Thymus (tissue), 11 donors: ENCODE results near the gene STK24. TPM values are rescaled to one million over a fixed set of nuclear protein-coding genes. Genes with fewer than 3 reads are reported as not detected.
A peak's percentile ranks its signal among the peaks of the same experiment; 100 is the strongest.

ENCODE experiments used
- DNase-seq, 9 donors: peaks; one replicate each; pipeline ENCODE4 v3.0.0-alpha.2; 2013; ENCODE audit warnings: low spot score in 9 of 9, low read depth in 6 of 9, missing footprints in 1 of 9
- H3K27ac ChIP-seq, 2 donors: one replicate each; pipeline ENCODE4 v1.5.1; 2013; ENCODE audit warnings: control low read depth in 1 of 2, low read depth in 1 of 2, low read length in 1 of 2, mild to moderate bottlenecking in 1 of 2, moderate library complexity in 1 of 2
- H3K27me3 ChIP-seq, 2 donors: one replicate each; pipeline ENCODE4 v1.5.1; 2013; ENCODE audit warnings: low read length in 1 of 2; ENCODE audit not compliant: control insufficient read depth in 2 of 2, insufficient read depth in 1 of 2
- H3K36me3 ChIP-seq, 2 donors: one replicate each; pipeline ENCODE4 v1.5.1; 2013; ENCODE audit warnings: low read length in 1 of 2, mild to moderate bottlenecking in 1 of 2, moderate library complexity in 1 of 2; ENCODE audit not compliant: control insufficient read depth in 2 of 2, insufficient read depth in 2 of 2
- H3K4me1 ChIP-seq, 2 donors: one replicate each; pipeline ENCODE4 v1.5.1; 2013; ENCODE audit warnings: low read length in 2 of 2; ENCODE audit not compliant: control insufficient read depth in 2 of 2, insufficient read depth in 2 of 2
- H3K4me3 ChIP-seq, 2 donors: one replicate each; pipeline ENCODE4 v1.5.1; 2013; ENCODE audit warnings: low read length in 2 of 2, control low read depth in 1 of 2, mild to moderate bottlenecking in 1 of 2
- H3K9me3 ChIP-seq, 2 donors: one replicate each; pipeline ENCODE4 v1.5.1; 2013; ENCODE audit warnings: low read length in 1 of 2, mild to moderate bottlenecking in 1 of 2; ENCODE audit not compliant: control insufficient read depth in 2 of 2, insufficient read depth in 1 of 2
- WGBS: extraction: QIAGEN DNeasy Blood & Tissue Kit; methylation state at CpG from one replicate; pipeline ENCODE4 v1.1.7; 2013; 5-methylcytosine and 5-hydroxymethylcytosine counted together
- polyA plus RNA-seq: library from polyadenylated mRNA; stranded (reverse); fragments of 200-250 nt; gene quantifications from one replicate; pipeline ENCODE4 v1.2.3, GENCODE V29; 2013
- total RNA-seq: library from RNA; stranded (reverse); fragments of 120-200 nt; gene quantifications from one replicate; pipeline ENCODE4 v1.2.4, GENCODE V29; 2013
- donor health status: healthy.

The STK24 gene
- total and polyA plus RNA-seq, 2 donors, result 52.7 to 62.4 TPM

DNA sequence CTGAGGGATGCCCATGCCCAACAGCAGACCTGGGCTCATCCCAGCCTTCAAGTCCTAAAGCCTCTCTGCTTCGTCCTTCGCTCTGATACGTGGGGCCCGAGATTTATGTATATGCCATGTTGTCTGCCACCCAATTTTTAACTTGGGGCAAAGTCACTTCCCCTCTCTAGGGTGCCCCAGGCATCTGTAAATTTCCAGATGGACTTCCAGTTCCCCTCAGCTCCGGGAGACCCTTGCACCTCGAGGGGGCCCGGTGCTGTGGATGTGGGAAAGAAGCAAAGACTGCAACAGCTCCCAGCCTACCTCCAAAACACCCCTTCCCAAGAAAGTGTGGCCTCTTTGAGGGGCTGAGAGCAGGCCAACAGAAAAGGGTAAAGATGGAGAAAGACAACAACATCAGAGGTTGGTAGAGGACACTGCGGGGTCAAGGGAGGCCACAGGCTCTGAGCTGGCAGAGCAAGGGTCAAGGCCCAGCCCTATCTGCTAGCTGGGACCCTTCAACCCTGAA, 97.4 kb downstream of the STK24 start:
- Histone ChIP-seq H3K36me3 (peaks cover 14 to 19% of the 10 kb centered on the region in 2 donors), H3K4me1 (peaks cover 26 to 65% of the 10 kb centered on the region in 2 donors), H3K4me3 (no peak overlapping the region), H3K27me3 (no peaks in the 10 kb centered on the region), H3K9me3 (no peaks in the 10 kb centered on the region), H3K27ac (no peak overlapping the region)
- 92% methylated on average over 8 of the region's 8 CpGs for WGBS
- no peak for DNase-seq

DNA sequence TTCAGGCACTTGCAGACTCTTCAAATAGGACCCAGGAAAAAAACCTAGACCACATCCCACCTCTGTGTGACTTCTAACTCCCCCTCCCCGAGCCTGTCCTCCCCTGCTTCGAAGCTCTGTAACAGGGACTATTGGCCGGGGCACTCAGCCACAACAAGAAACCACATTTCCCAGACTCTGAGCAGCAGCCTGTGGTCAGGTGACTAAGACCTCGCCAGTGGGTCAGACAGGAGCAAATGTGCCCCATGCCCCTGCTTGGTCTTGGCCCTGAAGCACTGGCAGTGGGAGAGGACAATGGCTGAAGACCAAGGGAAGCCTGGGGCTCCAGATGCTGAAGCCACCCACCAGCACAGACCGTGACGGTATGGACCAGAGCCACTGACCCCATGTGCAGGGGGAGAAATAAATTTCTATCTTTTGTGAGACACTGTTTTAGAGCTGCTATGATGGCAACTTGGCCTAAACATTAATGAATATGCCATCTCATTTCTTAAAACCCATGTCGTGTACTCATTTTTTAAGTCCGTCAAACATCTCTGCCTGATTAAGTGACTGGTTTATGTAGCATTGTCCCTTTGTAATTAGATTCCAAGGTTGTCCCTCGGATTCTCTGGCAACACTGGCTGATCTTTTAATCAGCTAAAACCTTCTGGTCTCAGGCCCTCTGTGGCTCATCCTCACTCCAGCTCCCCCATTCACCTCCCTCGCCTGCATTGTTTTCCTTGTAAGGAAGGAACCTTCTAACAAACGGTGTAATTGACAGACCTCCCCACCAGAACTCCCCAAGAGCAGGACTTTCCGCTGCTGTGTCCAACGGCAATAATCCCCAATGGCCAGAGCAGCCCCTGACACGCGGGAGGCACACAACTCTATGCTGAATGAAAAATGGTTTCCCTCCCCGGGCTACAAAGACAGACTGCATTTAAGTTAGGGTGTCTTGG, 98.4 kb downstream of the STK24 start:
- Histone ChIP-seq H3K27ac (no peak overlapping the region), H3K27me3 (no peaks in the 10 kb centered on the region), H3K36me3 (peaks cover 24 to 30% of the 10 kb centered on the region in 2 donors), H3K9me3 (no peaks in the 10 kb centered on the region), H3K4me1 (peaks cover 22 to 57% of the 10 kb centered on the region in 2 donors), H3K4me3 (no peak overlapping the region)
- no peak for DNase-seq
- WGBS, result 81% methylated on average over 16 of the region's 16 CpGs

DNA sequence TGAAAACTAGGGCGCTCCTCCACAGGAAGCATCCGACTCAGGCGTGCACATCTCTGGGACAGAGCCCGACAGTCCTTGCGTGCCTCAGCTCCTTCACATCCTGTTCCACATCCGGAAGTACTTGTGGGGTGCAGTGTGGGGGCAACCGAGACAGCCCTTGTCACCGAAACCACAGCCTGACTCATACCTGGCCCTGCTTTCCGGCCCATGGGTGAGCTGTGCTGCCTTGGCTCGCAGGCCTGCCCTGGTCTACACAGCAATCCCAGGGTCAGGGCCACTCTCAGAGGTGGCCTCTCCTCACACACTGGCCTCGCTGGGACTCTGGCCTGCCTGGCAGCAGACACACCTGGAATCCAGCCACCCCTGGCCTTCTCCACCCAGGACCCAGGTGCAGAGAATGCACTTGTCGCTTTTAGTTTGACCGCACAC, 100.4 kb downstream of the STK24 start:
- Histone ChIP-seq H3K27ac (peak overlapping the region; percentile 81 to 84), H3K27me3 (no peaks in the 10 kb centered on the region), H3K36me3 (peaks cover 36 to 39% of the 10 kb centered on the region in 2 donors), H3K4me1 (peaks cover 22 to 41% of the 10 kb centered on the region in 2 donors), H3K9me3 (no peaks in the 10 kb centered on the region), H3K4me3 (peak overlapping the region; percentile 2 to 19)
- 20% methylated on average over 13 of the region's 13 CpGs for WGBS
- peak; percentile 66 to 92 (median 75) for DNase-seq

DNA sequence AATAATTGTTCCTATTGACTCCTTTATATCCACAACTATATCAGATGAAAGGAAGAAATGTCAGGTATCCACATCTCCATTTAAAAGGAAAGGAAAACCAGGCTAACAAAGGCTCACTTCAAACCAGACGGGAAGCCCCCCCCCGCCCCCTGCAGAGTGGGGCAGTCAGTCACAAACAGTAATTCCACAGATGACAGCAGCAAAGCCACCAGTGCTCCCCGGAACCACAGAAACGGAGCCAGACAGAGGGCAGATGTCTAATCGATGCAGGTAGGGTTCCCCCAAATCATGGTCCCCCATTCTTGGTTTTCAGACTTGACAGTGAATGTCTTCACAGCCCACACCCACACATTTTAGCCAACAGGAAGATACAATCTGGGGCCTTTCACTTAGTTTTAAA, 100.8 kb downstream of the STK24 start:
- Histone ChIP-seq H3K27me3 (no peaks in the 10 kb centered on the region), H3K4me3 (peak overlapping the region in 1 of 2 donors; percentile 2), H3K9me3 (no peaks in the 10 kb centered on the region), H3K36me3 (peaks cover 38% of the 10 kb centered on the region in 2 donors), H3K4me1 (peaks cover 22 to 36% of the 10 kb centered on the region in 2 donors), H3K27ac (peak overlapping the region; percentile 25 to 84)
- 11% methylated on average over 5 of the region's 5 CpGs for WGBS
- DNase-seq, result no peak

DNA sequence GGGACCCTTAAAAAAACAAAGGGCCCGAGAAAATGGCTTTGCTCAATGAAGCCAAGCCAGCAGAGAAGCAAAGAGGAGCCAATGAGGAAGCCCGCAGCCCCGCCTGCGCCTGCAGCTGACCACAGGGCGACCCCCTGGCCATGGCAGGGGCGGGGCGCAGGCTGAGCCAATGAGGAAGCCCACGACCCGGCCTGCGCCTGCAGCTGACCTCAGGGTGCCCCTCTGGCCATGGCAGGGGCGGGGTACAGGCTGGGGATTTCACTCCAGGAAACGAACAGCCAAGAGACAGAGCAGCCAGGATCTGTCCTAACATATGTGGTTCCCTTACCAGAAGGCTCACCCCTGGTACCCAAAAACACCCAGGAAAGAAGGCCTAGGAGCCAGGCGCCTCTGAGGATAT, 101.4 kb downstream of the STK24 start:
- Histone ChIP-seq H3K9me3 (no peaks in the 10 kb centered on the region), H3K4me1 (peaks cover 22 to 30% of the 10 kb centered on the region in 2 donors), H3K27ac (no peak overlapping the region), H3K4me3 (no peak overlapping the region), H3K27me3 (no peaks in the 10 kb centered on the region), H3K36me3 (peaks cover 37 to 42% of the 10 kb centered on the region in 2 donors)
- WGBS, result 91% methylated on average over 13 of the region's 13 CpGs
- DNase-seq, result no peak

DNA sequence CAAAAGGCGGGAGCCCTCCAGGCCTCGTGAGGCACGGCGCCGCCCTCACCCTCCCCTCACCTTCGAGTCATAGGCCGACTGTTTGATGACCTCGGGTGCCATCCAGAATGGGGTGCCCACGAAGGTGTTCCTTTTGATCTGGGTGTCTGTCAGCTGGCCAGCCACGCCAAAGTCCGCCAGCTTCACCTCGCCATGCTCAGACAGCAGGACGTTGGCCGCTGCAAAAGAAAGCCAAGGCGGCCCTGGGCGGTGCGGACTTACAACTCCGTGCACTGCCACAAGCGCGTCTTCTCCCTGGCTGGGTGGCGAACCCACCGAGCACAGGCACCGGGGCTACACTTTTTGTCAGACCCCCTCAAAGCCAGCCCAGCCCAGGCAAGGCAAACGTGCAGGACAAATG, 102.1 kb downstream of the STK24 start:
- Histone ChIP-seq H3K27ac (peak overlapping the region in 1 of 2 donors; percentile 15), H3K27me3 (no peaks in the 10 kb centered on the region), H3K36me3 (peaks cover 42% of the 10 kb centered on the region in 2 donors), H3K4me3 (no peak overlapping the region), H3K4me1 (peaks cover 22 to 30% of the 10 kb centered on the region in 2 donors), H3K9me3 (no peaks in the 10 kb centered on the region)
- no peak for DNase-seq
- 94% methylated on average over 24 of the region's 24 CpGs for WGBS

DNA sequence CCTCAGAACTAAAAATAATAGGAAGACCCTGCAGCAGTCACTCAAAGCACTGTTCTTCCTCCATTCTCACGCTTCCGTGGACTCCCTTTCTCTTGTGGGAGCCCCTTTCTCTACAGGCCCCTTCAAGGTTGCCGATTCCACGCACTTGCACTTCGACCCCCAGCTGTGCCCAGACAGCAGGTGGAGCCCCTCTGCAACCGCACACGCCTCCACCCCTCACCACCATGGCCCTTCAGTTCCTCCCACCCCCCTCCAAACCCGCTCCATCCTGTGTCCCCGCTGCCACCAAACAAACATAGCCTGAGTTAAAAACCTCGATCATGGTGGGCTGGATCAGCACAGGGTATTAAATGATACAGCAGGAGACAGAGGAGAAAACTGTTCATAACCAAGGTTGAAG, 102.6 kb downstream of the STK24 start:
- H3K27me3 ChIP-seq, result no peaks in the 10 kb centered on the region
- WGBS, result 97% methylated on average over 10 of the region's 10 CpGs
- H3K36me3 ChIP-seq, result peaks cover 44% of the 10 kb centered on the region in 2 donors
- peak overlapping the region in 1 of 2 donors; percentile 12 for H3K27ac ChIP-seq
- DNase-seq, result no peak
- H3K4me1 ChIP-seq, result peaks cover 22 to 30% of the 10 kb centered on the region in 2 donors
- no peaks in the 10 kb centered on the region for H3K9me3 ChIP-seq
- H3K4me3 ChIP-seq, result no peak overlapping the region

DNA sequence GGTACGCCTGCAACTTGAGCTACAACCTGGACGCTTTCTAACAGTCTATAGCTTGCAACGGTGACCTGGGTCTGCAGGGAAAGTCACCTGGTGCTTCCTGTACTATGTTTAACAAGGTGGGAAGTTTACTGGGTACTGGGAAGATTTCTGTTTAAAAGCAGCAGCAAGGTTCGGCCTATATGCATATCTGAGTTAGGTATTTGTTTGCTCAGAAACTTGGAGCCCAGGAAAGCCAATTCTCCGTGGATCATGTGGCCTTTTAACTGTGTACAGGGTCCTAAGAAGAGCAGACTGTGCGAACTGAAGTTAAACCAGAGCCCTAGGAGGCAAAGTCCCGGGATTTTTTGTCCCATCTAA, 103.1 kb downstream of the STK24 start:
- H3K4me1 ChIP-seq, result peaks cover 22 to 32% of the 10 kb centered on the region in 2 donors
- no peak for DNase-seq
- H3K27me3 ChIP-seq, result no peaks in the 10 kb centered on the region
- 81% methylated on average over 7 of the region's 7 CpGs for WGBS
- H3K9me3 ChIP-seq, result no peaks in the 10 kb centered on the region
- H3K27ac ChIP-seq, result no peak overlapping the region
- peaks cover 46 to 48% of the 10 kb centered on the region in 2 donors for H3K36me3 ChIP-seq
- no peak overlapping the region for H3K4me3 ChIP-seq

DNA sequence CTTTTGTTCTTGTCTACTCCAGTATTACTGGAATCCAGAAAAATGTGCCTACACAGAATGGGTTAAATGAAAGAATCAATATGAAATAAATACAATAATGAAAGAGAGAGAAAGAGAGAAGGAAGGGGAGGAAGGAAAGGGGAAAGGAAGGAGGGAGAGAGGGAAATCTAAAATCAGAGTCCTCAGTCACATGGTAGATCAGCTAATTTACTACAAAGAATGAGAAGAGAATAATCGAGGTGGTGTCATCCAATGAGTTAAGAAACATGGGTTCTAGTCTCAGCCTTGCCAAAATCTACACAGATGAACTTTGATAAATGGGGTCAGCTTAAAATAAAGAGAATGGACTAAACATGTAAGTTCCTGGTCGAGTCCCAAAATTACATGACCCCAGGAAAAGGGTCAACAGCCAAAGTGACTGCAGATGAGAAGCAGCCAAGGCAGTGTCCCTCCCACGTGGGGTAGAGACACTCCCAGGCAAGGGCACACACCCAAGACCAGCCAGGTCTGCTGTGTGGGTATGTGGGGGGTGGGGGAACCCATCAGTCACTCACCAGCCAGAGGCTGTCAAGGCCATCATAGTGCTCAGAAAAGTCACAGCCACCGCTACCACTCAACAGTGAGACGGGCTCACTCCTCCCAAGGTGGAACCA, 103.6 kb downstream of the STK24 start:
- Histone ChIP-seq H3K27ac (no peak overlapping the region), H3K36me3 (peaks cover 50 to 53% of the 10 kb centered on the region in 2 donors), H3K9me3 (no peaks in the 10 kb centered on the region), H3K4me1 (peaks cover 19 to 33% of the 10 kb centered on the region in 2 donors), H3K27me3 (no peaks in the 10 kb centered on the region), H3K4me3 (no peak overlapping the region)
- 97% methylated on average over 5 of the region's 5 CpGs for WGBS
- DNase-seq, result no peak
